Common myeloid progenitor, CD34-positive (primary cell): Measurements from ENCODE around the gene MTOR. TPM values are rescaled to one million over a fixed set of nuclear protein-coding genes. Genes with fewer than 3 reads are reported as not detected.
"Not testable (repeated sequence)": the region's sequence is repeated elsewhere in the genome, so short reads cannot be mapped to it uniquely, and the experiment has no call there.

Experiments
- CTCF ChIA-PET: fragments of 350-600 bp; sonication (Branson Sonifier 250); formaldehyde crosslinking; loops from one replicate; lab custom pipeline; 2021; ENCODE audit warnings: antibody characterized with exemption; lab: Charles Lee
- POLR2A ChIA-PET: fragments of 350-600 bp; sonication (Branson Sonifier 250); formaldehyde crosslinking; loops from one replicate; lab custom pipeline; 2021; ENCODE audit warnings: antibody characterized with exemption; lab: Charles Lee
- DNase-seq, 3 donors: peaks; one replicate each; pipeline versions ENCODE4 v3.0.0 to v3.0.0-alpha.2; 2013
- H3K27ac ChIP-seq, 2 experiments: 1 replicate in 1 of 2; 2 replicates in 1 of 2; pipeline ENCODE4 v1.7.0; 2013; ENCODE audit warnings: inconsistent platforms in 2 of 2, low read length in 2 of 2, mild to moderate bottlenecking in 2 of 2, low read depth in 1 of 2, moderate library complexity in 1 of 2; ENCODE audit not compliant: severe bottlenecking in 2 of 2, insufficient read depth in 1 of 2, poor library complexity in 1 of 2
- H3K27me3 ChIP-seq, 5 experiments: replicated peaks in 2 of 5; 1 replicate in 3 of 5; 2 replicates in 2 of 5; pipeline versions ENCODE4 v1.6.1 to v1.7.0; 2013; ENCODE audit warnings: low read length in 4 of 5, mild to moderate bottlenecking in 2 of 5, moderate library complexity in 2 of 5, inconsistent platforms in 1 of 5; ENCODE audit not compliant: insufficient read depth in 5 of 5, control insufficient read depth in 4 of 5
- H3K36me3 ChIP-seq, 4 experiments: 1 replicate in 2 of 4; 2 replicates in 2 of 4; pipeline versions ENCODE4 v1.6.1 to v1.7.0; 2013; ENCODE audit warnings: low read length in 3 of 4, control low read depth in 1 of 4, mild to moderate bottlenecking in 1 of 4; ENCODE audit not compliant: control insufficient read depth in 4 of 4, insufficient read depth in 4 of 4
- H3K4me1 ChIP-seq, 4 experiments: 1 replicate in 3 of 4; 2 replicates in 1 of 4; pipeline versions ENCODE4 v1.6.1 to v1.7.1; 2013; ENCODE audit warnings: low read length in 3 of 4, mild to moderate bottlenecking in 3 of 4, control low read depth in 1 of 4, inconsistent platforms in 1 of 4, moderate library complexity in 1 of 4; ENCODE audit not compliant: control insufficient read depth in 4 of 4, insufficient read depth in 4 of 4; ENCODE audit errors: control extremely low read depth in 1 of 4
- H3K4me3 ChIP-seq, 7 experiments: 1 replicate in 4 of 7; 2 replicates in 3 of 7; pipeline versions ENCODE4 v1.5.1 to v1.7.0; 2013; ENCODE audit warnings: mild to moderate bottlenecking in 7 of 7, low read length in 6 of 7, moderate library complexity in 6 of 7, inconsistent platforms in 2 of 7, low read depth in 2 of 7, control low read depth in 1 of 7; ENCODE audit not compliant: insufficient read depth in 4 of 7, control insufficient read depth in 1 of 7; ENCODE audit errors: extremely low read depth in 1 of 7
- H3K9me3 ChIP-seq, 5 experiments: 1 replicate in 4 of 5; 2 replicates in 1 of 5; pipeline versions ENCODE4 v1.6.1 to v1.7.1; 2013; ENCODE audit warnings: low read length in 4 of 5, mild to moderate bottlenecking in 2 of 5, inconsistent platforms in 1 of 5, low read depth in 1 of 5, moderate library complexity in 1 of 5; ENCODE audit not compliant: control insufficient read depth in 4 of 5, insufficient read depth in 2 of 5; ENCODE audit errors: control extremely low read depth in 1 of 5
- WGBS: methylation state at CpG from one replicate; pipeline ENCODE4 v1.1.5; 2013; ENCODE audit not compliant: insufficient coverage; 5-methylcytosine and 5-hydroxymethylcytosine counted together
- polyA plus RNA-seq: library from polyadenylated mRNA; unstranded; fragments of 120-200 nt; gene quantifications from one replicate; pipeline ENCODE4 v1.2.1, GENCODE V29; 2013

MTOR gene
- 22.9 TPM for polyA plus RNA-seq

- H3K27me3 ChIP-seq = no peaks in the 10 kb centered on the region
- DNase-seq = peak; percentile 100
- H3K36me3 ChIP-seq = peaks cover 6 to 19% (median 11%) of the 10 kb centered on the region in 4 experiments
- WGBS = under 1% methylated on average over 47 of the region's 60 CpGs
- H3K4me1 ChIP-seq = peaks cover 3 to 14% (median 9%) of the 10 kb centered on the region in 4 experiments
- peak within 1 kb of the TSS; percentile 72 to 95 (median 92) for H3K4me3 ChIP-seq
- CTCF ChIA-PET = interaction anchor here (1.0 to 4.8 kb wide), 3 partner anchors 11 to 21 kb away, joined by 3 to 30 read pairs (median 6); partner anchors contain the start of gene UBIAD1
- H3K9me3 ChIP-seq = no peaks in the 10 kb centered on the region
- POLR2A ChIA-PET = interaction anchor here (0.7 to 1.1 kb wide), 2 partner anchors 8 to 11 kb away, joined by 3 to 5 read pairs; partner anchors contain the start of gene UBIAD1
- H3K27ac ChIP-seq = peak within 1 kb of the TSS; percentile 84 to 93
Measured at GRCh38 chr1:11262171-11263049, at the start of gene MTOR. TSS of gene MTOR (minus strand) at chr1:11262551. CDS start at chr1:11259409, 3,142 bp downstream.

DNA sequence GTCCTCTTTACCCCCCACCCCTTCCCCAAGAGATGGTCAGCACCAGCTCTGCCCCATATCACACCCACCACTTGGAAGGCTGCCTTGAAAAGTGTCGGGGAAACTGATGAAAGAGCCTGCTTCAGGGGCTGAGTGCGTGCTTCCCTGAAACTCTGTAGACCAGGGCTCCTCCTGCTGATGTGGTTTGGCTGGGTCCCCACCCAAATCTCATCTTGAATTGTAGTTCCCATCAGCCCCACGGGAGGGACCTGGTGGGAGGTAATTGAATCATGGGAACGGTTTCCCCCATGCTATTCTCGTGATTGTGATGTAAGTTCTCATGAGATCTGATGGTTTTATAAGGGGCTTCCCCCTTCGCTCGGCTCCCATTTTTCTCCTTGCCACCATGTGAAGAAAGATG is 47.0 kb upstream of the MTOR start:
- peaks cover 0 to 2% (median 0%) of the 10 kb centered on the region in 5 experiments for H3K27me3 ChIP-seq
- no peak overlapping the region for H3K27ac ChIP-seq
- H3K36me3 ChIP-seq = no peaks in the 10 kb centered on the region
- no peaks in the 10 kb centered on the region for H3K4me1 ChIP-seq
- CTCF ChIA-PET = no interaction called here
- no peak for DNase-seq
- 100% methylated on average over 6 of the region's 7 CpGs for WGBS
- no peak overlapping the region for H3K4me3 ChIP-seq
- H3K9me3 ChIP-seq = no peaks in the 10 kb centered on the region
- POLR2A ChIA-PET = no interaction called here

GRCh38 chr1:11308699-11309224 is 46.4 kb upstream of the MTOR start:
- Histone ChIP-seq H3K4me3 (no peak overlapping the region), H3K27ac (no peak overlapping the region), H3K9me3 (no peaks in the 10 kb centered on the region), H3K27me3 (peaks cover 0 to 2% (median 0%) of the 10 kb centered on the region in 5 experiments), H3K36me3 (no peaks in the 10 kb centered on the region), H3K4me1 (no peaks in the 10 kb centered on the region)
- POLR2A ChIA-PET = no interaction called here
- WGBS = 100% methylated on average over 3 of the region's 6 CpGs
- CTCF ChIA-PET = no interaction called here
- DNase-seq = no peak

DNA sequence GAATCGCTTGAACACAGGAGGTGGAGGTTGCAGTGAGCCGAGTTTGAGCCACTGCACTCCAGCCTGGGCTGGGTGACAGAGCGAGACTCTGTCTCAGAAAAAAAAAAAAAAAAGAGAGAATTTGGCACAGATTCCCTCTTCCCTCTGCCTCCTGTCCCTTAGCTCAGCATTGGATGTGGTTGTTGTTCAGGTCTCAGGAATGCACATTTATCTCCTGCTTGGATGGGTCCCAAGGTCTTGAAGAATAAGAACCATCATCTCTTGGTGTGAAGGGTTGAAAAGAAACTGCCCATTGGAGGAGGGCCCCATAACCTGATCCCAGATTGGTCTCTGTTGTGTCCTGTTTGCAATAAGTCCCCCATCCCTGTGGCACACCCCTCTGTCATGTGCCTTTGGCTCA is 45.5 kb upstream of the MTOR start:
- Histone ChIP-seq H3K4me3 (no peak overlapping the region), H3K4me1 (no peaks in the 10 kb centered on the region), H3K27ac (no peak overlapping the region), H3K9me3 (no peaks in the 10 kb centered on the region), H3K36me3 (no peaks in the 10 kb centered on the region), H3K27me3 (peaks cover 0 to 2% (median 0%) of the 10 kb centered on the region in 5 experiments)
- ChIA-PET CTCF (interaction anchor here (1.2 kb wide), 1 partner anchor 13 kb away, joined by 5 read pairs; no protein-coding TSS in a partner anchor), POLR2A (no interaction called here)
- DNase-seq = no peak
- 100% methylated on average over 3 of the region's 3 CpGs for WGBS

GRCh38 chr1:11305516-11305915 is 43.2 kb upstream of the MTOR start:
- WGBS = 93% methylated on average over 11 of the region's 29 CpGs
- DNase-seq, H3K27me3 ChIP-seq, H3K36me3 ChIP-seq, H3K27ac ChIP-seq, H3K9me3 ChIP-seq, POLR2A ChIA-PET, H3K4me3 ChIP-seq, H3K4me1 ChIP-seq, CTCF ChIA-PET: not testable (repeated sequence)

DNA sequence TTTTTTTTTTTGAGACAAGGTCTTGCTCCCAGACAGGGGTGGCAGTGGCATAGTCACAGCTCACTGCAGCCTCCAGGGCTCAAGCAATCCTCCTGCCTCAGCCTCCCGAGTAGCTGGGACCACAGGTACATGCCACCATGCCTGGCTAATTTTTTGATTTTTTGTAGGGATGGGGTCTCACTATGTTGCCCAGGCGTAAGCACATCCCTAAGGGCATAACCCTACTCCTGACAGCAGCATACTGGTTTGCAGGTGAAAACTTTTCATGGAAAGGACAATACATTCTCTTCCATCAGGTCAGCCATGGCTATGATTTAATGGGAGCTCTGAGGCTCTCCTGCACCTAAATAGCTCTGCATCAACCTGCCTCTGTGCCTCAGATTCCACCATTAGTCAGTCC is 40.0 kb upstream of the MTOR start:
- 100% methylated on average over 1 of the region's 2 CpGs for WGBS
- no peak for DNase-seq
- Histone ChIP-seq H3K9me3 (no peaks in the 10 kb centered on the region), H3K4me3 (no peak overlapping the region), H3K36me3 (no peaks in the 10 kb centered on the region), H3K4me1 (no peaks in the 10 kb centered on the region), H3K27me3 (no peaks in the 10 kb centered on the region), H3K27ac (no peak overlapping the region)
- ChIA-PET POLR2A (no interaction called here), CTCF (interaction anchor here (1.5 kb wide), 1 partner anchor 265 kb away, joined by 3 read pairs; no protein-coding TSS in a partner anchor)

GRCh38 chr1:11301601-11302000 is 39.2 kb upstream of the MTOR start:
- WGBS = 83% methylated on average over 7 of the region's 9 CpGs
- H3K4me3 ChIP-seq = no peak overlapping the region
- no peaks in the 10 kb centered on the region for H3K27me3 ChIP-seq
- ChIA-PET POLR2A (no interaction called here), CTCF (interaction anchor here (1.5 kb wide), 1 partner anchor 264 kb away, joined by 3 read pairs; no protein-coding TSS in a partner anchor)
- H3K9me3 ChIP-seq = no peaks in the 10 kb centered on the region
- no peak overlapping the region for H3K27ac ChIP-seq
- H3K36me3 ChIP-seq = no peaks in the 10 kb centered on the region
- no peak for DNase-seq
- H3K4me1 ChIP-seq = no peaks in the 10 kb centered on the region
